OCI-LY3 (cell line): Measurements from ENCODE around the gene PSENEN.

Source experiments
- CTCF ChIP-seq: fragments of 200-600, 300-600 bp; sonication (generic); IDR thresholded peaks from 2 replicates; pipeline ENCODE4 v1.5.1; 2014; ENCODE audit warnings: antibody characterized with exemption, low read length, low read depth
- EZH2phosphoT487 ChIP-seq: fragments of 200-600 bp; shearing (Covaris generic); IDR thresholded peaks from 2 replicates; pipeline ENCODE4 v1.6.1; 2018; ENCODE audit warnings: antibody characterized with exemption, mixed run types, low read depth

- no peak for TF ChIP-seq CTCF
- TF ChIP-seq EZH2phosphoT487: no peak
Measured at GRCh38 chr19:35724560-35724959, 20.9 kb upstream of the PSENEN start.
